PC-9 (cell line): ENCODE data around the gene TRIML2. TPM values are rescaled to one million over a fixed set of nuclear protein-coding genes. Genes with fewer than 3 reads are reported as not detected.

ENCODE experiments used
- BruUV-seq: library from RNA; stranded (reverse); fragments of 400-500 nt; replicated peaks from 2 replicates; lab custom pipeline; 2021; lab: Mats Ljungman, UMichigan
- CTCF ChIA-PET: fragments of 300-600 bp; sonication (Branson Sonifier 250); formaldehyde crosslinking; loops from one replicate; lab custom pipeline; 2022; ENCODE audit warnings: antibody characterized with exemption; lab: Charles Lee
- POLR2A ChIA-PET: fragments of 300-600 bp; sonication (Branson Sonifier 250); formaldehyde crosslinking; loops from one replicate; lab custom pipeline; 2022; ENCODE audit warnings: antibody characterized with exemption; ENCODE audit not compliant: unreplicated experiment; lab: Charles Lee
- DNase-seq, 2 experiments: peaks; one replicate each; pipeline versions ENCODE4 v3.0.0 to v3.0.0-alpha.2; 2015 to 2022; ENCODE audit warnings: mixed read lengths in 1 of 2
- H2AFZ ChIP-seq: fragments of 200-600 bp; sonication (generic); 2 replicates; pipeline ENCODE4 v1.8.1; 2017; ENCODE audit warnings: antibody characterized with exemption
- H3F3A ChIP-seq: fragments of 200-600 bp; sonication (generic); 2 replicates; pipeline ENCODE4 v1.8.1; 2017; ENCODE audit warnings: antibody characterized with exemption, mild to moderate bottlenecking, low read depth; ENCODE audit not compliant: insufficient read depth
- H3K27ac ChIP-seq: fragments of 200-600 bp; sonication (generic); 2 replicates; pipeline ENCODE4 v1.6.1; 2016; ENCODE audit warnings: mixed run types
- H3K27me3 ChIP-seq: fragments of 200-600 bp; sonication (generic); 2 replicates; pipeline ENCODE4 v1.6.1; 2016; ENCODE audit warnings: low read depth, mixed run types; ENCODE audit not compliant: insufficient read depth
- H3K36me3 ChIP-seq: fragments of 200-600 bp; sonication (generic); 2 replicates; pipeline ENCODE4 v1.6.1; 2016; ENCODE audit warnings: low read depth, mixed run types
- H3K4me1 ChIP-seq: fragments of 200-600 bp; sonication (generic); replicated peaks from 2 replicates; pipeline ENCODE4 v1.6.1; 2016; ENCODE audit warnings: mixed run types; ENCODE audit not compliant: insufficient read depth
- H3K4me2 ChIP-seq: fragments of 200-600 bp; sonication (generic); 2 replicates; pipeline ENCODE4 v1.6.1; 2017; ENCODE audit warnings: mixed run types
- H3K4me3 ChIP-seq: fragments of 200-600 bp; sonication (generic); 2 replicates; pipeline ENCODE4 v1.6.1; 2016; ENCODE audit warnings: mixed run types
- H3K79me2 ChIP-seq: fragments of 200-600 bp; sonication (generic); 2 replicates; pipeline ENCODE4 v1.6.1; 2017; ENCODE audit warnings: low read depth, mixed run types
- H3K9me2 ChIP-seq: fragments of 200-600 bp; sonication (generic); 2 replicates; pipeline ENCODE4 v1.8.1; 2017; ENCODE audit warnings: mild to moderate bottlenecking; ENCODE audit not compliant: insufficient read depth
- H3K9me3 ChIP-seq: fragments of 200-600 bp; sonication (generic); 2 replicates; pipeline ENCODE4 v1.8.1; 2016; ENCODE audit warnings: low read depth; ENCODE audit not compliant: insufficient read depth
- H4K20me1 ChIP-seq: fragments of 200-600 bp; sonication (generic); 2 replicates; pipeline ENCODE4 v1.8.1; 2017; ENCODE audit not compliant: insufficient read depth
- EZH2 ChIP-seq: fragments of 200-600 bp; sonication (generic); IDR thresholded peaks from 2 replicates; pipeline ENCODE4 v1.8.0; 2017; ENCODE audit warnings: antibody characterized with exemption, low read depth
- intact Hi-C: fragments of 100-400 bp; cut with micrococcal nuclease; formaldehyde crosslinking; loops from one replicate; pipeline ENCODE4 v1.10.0; 2022; ENCODE audit not compliant: unreplicated experiment
- total RNA-seq: library from RNA; stranded (reverse); gene quantifications from 2 replicates; pipeline ENCODE4 v1.2.3, GENCODE V29; 2021
- TF ChIP-seq, protein P1 (sequence below): fragments of 200-600 bp; sonication (generic); conservative IDR thresholded peaks from 2 replicates; pipeline ENCODE4 v1.6.1; 2017; ENCODE audit warnings: mixed run types, antibody characterized with exemption, mild to moderate bottlenecking, moderate library complexity

TRIML2 gene
- total RNA-seq, 1 experiment from 2014 or later, result 0.28 TPM

GRCh38 chr4:188117631-188118324, 8.4 kb upstream of the TRIML2 start:
- intact Hi-C loops, result no loop called here
- TF ChIP-seq, protein P1, sequence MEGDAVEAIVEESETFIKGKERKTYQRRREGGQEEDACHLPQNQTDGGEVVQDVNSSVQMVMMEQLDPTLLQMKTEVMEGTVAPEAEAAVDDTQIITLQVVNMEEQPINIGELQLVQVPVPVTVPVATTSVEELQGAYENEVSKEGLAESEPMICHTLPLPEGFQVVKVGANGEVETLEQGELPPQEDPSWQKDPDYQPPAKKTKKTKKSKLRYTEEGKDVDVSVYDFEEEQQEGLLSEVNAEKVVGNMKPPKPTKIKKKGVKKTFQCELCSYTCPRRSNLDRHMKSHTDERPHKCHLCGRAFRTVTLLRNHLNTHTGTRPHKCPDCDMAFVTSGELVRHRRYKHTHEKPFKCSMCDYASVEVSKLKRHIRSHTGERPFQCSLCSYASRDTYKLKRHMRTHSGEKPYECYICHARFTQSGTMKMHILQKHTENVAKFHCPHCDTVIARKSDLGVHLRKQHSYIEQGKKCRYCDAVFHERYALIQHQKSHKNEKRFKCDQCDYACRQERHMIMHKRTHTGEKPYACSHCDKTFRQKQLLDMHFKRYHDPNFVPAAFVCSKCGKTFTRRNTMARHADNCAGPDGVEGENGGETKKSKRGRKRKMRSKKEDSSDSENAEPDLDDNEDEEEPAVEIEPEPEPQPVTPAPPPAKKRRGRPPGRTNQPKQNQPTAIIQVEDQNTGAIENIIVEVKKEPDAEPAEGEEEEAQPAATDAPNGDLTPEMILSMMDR, result no peak
- no peak for TF ChIP-seq EZH2

DNA sequence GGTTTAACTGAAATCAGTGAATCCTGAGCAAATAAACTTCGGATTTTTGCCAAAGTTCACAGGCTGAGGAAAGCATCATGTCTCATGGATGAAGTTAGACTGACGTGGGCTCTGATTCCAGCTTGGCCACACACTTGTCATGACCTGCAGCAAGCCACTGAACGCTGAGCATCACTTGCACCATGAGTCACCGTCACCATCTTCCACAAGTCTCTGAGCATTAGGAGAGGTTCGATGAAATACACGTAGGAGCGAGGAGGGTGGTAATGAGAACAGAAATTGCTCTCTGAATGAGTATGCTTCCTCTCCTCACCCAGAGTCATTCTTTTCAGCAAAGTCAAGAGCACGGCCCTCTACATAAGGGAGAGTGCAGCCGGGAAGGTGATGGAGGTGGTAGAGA, 3.8 kb upstream of the TRIML2 start:
- Histone ChIP-seq H3K4me3 (no peak overlapping the region), H3K9me3 (no peaks in the 10 kb centered on the region), H3K27me3 (peaks cover 4% of the 10 kb centered on the region; the same call in 1 of the 2 replicates), H3K4me1 (no peaks in the 10 kb centered on the region), H3K4me2 (no peak overlapping the region), H3K79me2 (no peaks in the 10 kb centered on the region), H2AFZ (no peak overlapping the region), H3K27ac (no peak overlapping the region), H3K36me3 (no peaks in the 10 kb centered on the region), H3K9me2 (no peaks in the 10 kb centered on the region), H4K20me1 (no peaks in the 10 kb centered on the region), H3F3A (no peaks in the 10 kb centered on the region)
- TF ChIP-seq, protein P1, result no peak
- no peak for TF ChIP-seq EZH2
- intact Hi-C loops, result no loop called here
- POLR2A ChIA-PET, result no interaction called here
- CTCF ChIA-PET, result no interaction called here
- no TSS peak for BruUV-seq
- no peak for DNase-seq

More at GRCh38 chr4:188117631-188118324, 8.4 kb upstream of the TRIML2 start:
- Histone ChIP-seq H3K4me2 (no peak overlapping the region), H3K79me2 (no peaks in the 10 kb centered on the region), H3K4me1 (no peaks in the 10 kb centered on the region), H2AFZ (no peak overlapping the region), H3K9me3 (no peaks in the 10 kb centered on the region), H3F3A (no peaks in the 10 kb centered on the region), H3K36me3 (no peaks in the 10 kb centered on the region), H3K4me3 (no peak overlapping the region), H3K9me2 (no peaks in the 10 kb centered on the region), H3K27ac (no peak overlapping the region), H3K27me3 (peaks cover 4% of the 10 kb centered on the region; the same call in 1 of the 2 replicates), H4K20me1 (no peaks in the 10 kb centered on the region)
- no peak for DNase-seq
- POLR2A ChIA-PET, result no interaction called here
- CTCF ChIA-PET, result no interaction called here
- BruUV-seq, result no TSS peak

DNA sequence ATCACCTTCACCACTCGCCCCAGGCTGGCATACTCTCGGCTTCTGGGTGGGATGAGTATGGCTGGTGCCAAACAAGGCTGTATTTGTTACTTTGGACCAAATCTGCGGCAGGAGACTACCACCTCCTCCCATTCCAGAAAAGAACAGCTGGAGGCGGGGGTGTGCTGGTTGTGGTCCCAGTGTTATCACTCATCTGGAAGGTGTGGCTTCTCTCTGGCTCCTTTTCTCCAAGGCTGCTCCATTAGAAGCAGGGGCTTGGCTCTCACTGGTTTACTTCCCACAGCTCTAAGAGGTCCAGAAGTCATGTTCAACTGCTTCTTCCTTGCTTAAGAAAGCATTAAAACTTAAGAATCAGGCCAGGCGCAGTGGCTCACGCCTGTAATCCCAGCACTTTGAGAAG, 2.6 kb upstream of the TRIML2 start:
- H3F3A ChIP-seq, result no peaks in the 10 kb centered on the region
- no peak overlapping the region for H3K4me3 ChIP-seq
- no peaks in the 10 kb centered on the region for H3K36me3 ChIP-seq
- H3K9me3 ChIP-seq, result no peaks in the 10 kb centered on the region
- H3K79me2 ChIP-seq, result no peaks in the 10 kb centered on the region
- no peaks in the 10 kb centered on the region for H3K9me2 ChIP-seq
- TF ChIP-seq EZH2, result no peak
- TF ChIP-seq, protein P1, result no peak
- POLR2A ChIA-PET, result no interaction called here
- H3K27ac ChIP-seq, result no peak overlapping the region
- H4K20me1 ChIP-seq, result no peaks in the 10 kb centered on the region
- H3K27me3 ChIP-seq, result no peaks in the 10 kb centered on the region
- no peaks in the 10 kb centered on the region for H3K4me1 ChIP-seq
- H2AFZ ChIP-seq, result no peak overlapping the region
- H3K4me2 ChIP-seq, result no peak overlapping the region
- CTCF ChIA-PET, result no interaction called here
- intact Hi-C loops, result no loop called here
- BruUV-seq, result no TSS peak
- no peak for DNase-seq
